G401 (cell line): ENCODE data around the gene MICAL2. TPM values are rescaled to one million over a fixed set of nuclear protein-coding genes. Genes with fewer than 3 reads are reported as not detected.

Experiments used
- DNase-seq: peaks from one replicate; pipeline ENCODE4 v3.0.0-alpha.2; 2015; ENCODE audit warnings: low spot score
- in situ Hi-C: cut with HindIII; loops from 2 replicates; pipeline ENCODE4 v1.10.0; 2016; ENCODE audit warnings: low sequenced_read_pairs, mixed read lengths
- total RNA-seq: library from RNA; depleted of rRNA; stranded (reverse); fragments of >200 nt; shearing (Covaris generic); gene quantifications from 2 replicates; pipeline ENCODE4 v1.2.3, GENCODE V29; 2014

MICAL2 gene
- total RNA-seq, 1 experiment from 2014 or later, result 21.1 TPM

GRCh38 chr11:12075822-12076821, 34.3 kb upstream of the MICAL2 start:
- peak; percentile 90 for DNase-seq
- in situ Hi-C loops, result no loop called here

- in situ Hi-C loops, result no loop called here
- peak; percentile 67 for DNase-seq
Observed at GRCh38 chr11:12076840-12077534, 33.4 kb upstream of the MICAL2 start.

GRCh38 chr11:12077535-12078280, 32.7 kb upstream of the MICAL2 start:
- in situ Hi-C loops, result no loop called here

GRCh38 chr11:12079726-12080556, 30.4 kb upstream of the MICAL2 start:
- in situ Hi-C loops, result no loop called here
- no peak for DNase-seq

More at GRCh38 chr11:12077535-12078280, 32.7 kb upstream of the MICAL2 start:
- DNase-seq, result peak; percentile 69

GRCh38 chr11:12083380-12083779, 27.0 kb upstream of the MICAL2 start:
- DNase-seq, result no peak
- in situ Hi-C loops, result no loop called here

GRCh38 chr11:12084256-12084655, 26.1 kb upstream of the MICAL2 start:
- DNase-seq, result no peak
- in situ Hi-C loops, result no loop called here

GRCh38 chr11:12085371-12086251, 24.8 kb upstream of the MICAL2 start:
- no peak for DNase-seq
- in situ Hi-C loops, result no loop called here

GRCh38 chr11:12086271-12087074, 23.9 kb upstream of the MICAL2 start:
- peak; percentile 96 for DNase-seq
- in situ Hi-C loops, result no loop called here

- DNase-seq, result peak; percentile 67
- in situ Hi-C loops, result no loop called here
Observed at GRCh38 chr11:12087075-12088004, 23.1 kb upstream of the MICAL2 start.

GRCh38 chr11:12088047-12088481, 22.3 kb upstream of the MICAL2 start:
- DNase-seq, result peak; percentile 74
- in situ Hi-C loops, result no loop called here

GRCh38 chr11:12088531-12088930, 21.9 kb upstream of the MICAL2 start:
- no peak for DNase-seq
- in situ Hi-C loops, result no loop called here

- no peak for DNase-seq
- in situ Hi-C loops, result no loop called here
Observed at GRCh38 chr11:12089041-12089440, 21.3 kb upstream of the MICAL2 start.

- in situ Hi-C loops, result no loop called here
Observed at GRCh38 chr11:12089473-12089872, 20.9 kb upstream of the MICAL2 start.

GRCh38 chr11:12090061-12090591, 20.3 kb upstream of the MICAL2 start:
- DNase-seq, result no peak
- in situ Hi-C loops, result no loop called here

More at GRCh38 chr11:12089473-12089872, 20.9 kb upstream of the MICAL2 start:
- DNase-seq, result no peak

- in situ Hi-C loops, result no loop called here
- DNase-seq, result no peak
Observed at GRCh38 chr11:12090761-12091258, 19.6 kb upstream of the MICAL2 start.
